HG03064 (cell line): ENCODE results near the gene MEF2A.
"Not testable (repeated sequence)": the region's sequence is repeated elsewhere in the genome, so short reads cannot be mapped to it uniquely, and the experiment has no call there.

Experiments used
- ATAC-seq: cut with Tn5 transposase; IDR thresholded peaks from one replicate; pipeline ENCODE4 v1.9.1; 2021; ENCODE audit warnings: low read depth; ENCODE audit not compliant: unreplicated experiment

Gene MEF2A

DNA sequence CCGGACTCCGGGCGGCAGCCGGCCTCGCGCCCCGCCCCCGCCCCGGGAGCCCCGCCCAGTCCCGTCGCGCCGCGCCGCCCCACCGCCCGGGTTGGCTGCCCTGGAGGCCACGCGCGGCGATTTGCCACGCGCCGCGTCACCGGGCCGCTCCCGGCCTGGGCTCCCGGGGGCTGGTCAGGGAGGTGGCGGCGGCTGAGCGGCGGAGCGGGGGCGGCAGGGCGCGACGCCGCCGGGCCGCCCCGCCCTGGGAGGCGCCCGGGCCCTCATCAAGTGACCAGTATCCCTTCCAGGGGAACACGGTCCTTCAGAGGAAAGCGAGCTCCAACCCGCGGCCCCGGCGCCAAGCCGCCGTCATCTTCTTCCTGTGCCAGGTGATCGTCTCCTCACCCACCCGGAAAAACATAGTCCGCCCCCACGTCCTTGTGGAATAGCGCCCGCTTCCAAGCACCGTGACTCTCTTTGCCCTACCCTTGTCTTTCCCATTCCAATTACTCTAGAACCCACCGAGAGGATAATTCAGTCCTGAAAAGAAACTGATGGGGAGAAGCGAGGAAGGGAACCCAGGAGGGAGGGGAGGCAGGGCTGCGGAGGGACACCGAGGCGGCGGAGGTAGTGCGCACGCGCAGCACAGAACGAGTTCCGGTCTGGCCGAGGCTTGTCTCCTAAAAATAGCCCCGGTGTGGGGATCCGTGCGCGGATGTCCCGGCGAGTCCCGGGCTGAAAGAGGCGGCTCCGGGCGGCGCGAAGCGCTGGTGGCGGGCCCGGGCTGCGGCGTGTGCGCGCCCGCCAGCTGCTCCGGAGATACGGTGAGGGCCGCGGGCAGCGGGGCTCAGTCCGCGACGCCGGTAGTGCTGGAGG is at the start of gene MEF2A:
Gene MEF2A, plus strand, starts transcription at position 686 of the 858 bp plus-strand sequence. CDS start 67,136 bp downstream, outside the sequence.
- ATAC-seq: peak; percentile 48

DNA sequence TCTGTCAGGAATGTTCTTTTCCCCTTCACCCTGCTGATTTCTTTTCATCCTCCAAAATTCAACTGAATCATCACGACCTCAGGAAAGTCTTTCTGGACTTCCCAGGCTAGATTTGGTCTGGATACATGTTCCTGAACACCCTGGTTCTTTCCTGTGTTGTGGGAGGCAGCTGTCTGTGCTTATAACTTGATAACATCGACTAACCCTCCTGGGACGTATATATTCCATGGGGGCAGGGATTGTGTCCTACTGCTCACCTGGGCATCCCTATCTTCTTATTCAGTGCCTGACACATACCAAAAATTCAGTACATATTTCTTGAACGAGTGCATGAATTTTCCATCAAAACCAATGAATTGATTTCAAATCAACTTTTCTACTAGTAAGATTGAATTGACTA is 47.6 kb upstream of the MEF2A start:
- ATAC-seq: no peak

DNA sequence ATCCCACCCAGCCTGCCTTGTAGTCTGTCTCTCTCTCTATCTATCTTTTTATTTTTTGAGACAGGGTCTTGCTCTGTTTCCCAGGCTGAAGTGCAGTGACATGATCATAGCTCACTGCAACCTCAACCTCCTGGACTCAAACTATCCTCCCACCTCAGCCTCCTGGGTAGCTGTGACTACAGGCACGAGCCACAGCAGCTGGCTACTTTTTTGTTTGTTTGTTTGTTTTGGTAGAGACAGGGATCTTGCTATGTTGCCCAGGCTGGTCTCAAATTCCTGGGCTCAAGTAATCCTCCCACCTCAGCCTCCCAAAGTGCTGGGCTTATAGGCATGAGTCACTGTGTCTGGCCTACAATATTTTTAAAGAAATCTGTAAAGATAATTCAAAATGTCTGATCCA is 46.4 kb upstream of the MEF2A start:
- not testable (repeated sequence) for ATAC-seq

DNA sequence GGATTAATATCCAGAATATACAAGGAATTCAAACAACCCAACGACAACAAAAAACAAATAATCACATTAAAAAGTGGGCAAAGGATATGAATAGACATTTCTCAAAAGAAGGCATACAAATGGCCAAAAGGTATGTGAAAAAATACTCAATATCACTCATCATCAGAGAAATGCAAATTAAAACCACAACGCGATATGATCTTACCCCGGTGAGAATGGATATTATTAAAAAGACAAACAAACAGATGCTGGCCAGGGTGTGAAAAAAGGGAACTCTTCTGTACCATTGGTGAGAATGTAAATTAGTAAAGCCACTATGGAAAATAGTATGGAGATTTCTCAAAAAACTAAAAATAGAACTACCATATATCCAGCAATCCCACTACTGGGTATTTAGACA is 43.5 kb upstream of the MEF2A start:
- no peak for ATAC-seq

DNA sequence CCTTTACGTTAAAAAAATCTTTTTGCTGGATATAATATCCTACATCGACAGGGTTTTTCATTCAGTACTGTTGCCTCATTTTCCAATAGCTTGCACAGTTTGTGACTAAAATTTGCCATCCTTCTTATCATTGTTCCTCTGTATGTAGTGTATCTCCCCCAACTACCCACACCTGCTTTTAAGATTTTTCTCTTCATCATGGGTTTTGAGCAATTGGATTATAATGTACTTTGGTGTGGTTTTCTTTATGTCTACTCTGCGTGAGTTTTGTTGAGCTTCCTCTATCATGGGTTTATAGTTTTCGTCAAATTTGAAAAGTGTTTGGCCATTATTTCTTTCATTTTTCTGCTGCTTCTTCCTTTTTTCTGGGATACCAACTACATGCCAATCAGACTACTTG is 39.6 kb upstream of the MEF2A start:
- ATAC-seq: no peak

DNA sequence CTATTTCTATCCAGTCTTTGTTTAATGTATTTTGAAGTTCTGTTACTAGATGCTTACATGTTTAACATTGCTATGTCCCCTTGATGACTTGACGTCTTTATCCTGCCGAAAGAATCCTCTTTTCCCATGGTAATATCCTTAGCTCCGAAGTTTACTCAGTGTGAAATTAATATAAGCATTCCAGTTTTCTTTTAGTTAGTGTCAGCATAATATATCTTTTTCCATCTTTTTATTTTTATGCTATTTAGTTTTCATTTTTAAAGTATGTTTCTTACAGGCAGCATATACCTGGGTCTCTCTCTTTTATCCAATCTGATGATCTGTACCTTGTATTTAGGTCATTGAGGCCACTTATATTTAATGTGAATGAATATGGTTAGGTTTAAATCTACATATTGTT is 39.1 kb upstream of the MEF2A start:
- ATAC-seq: no peak

DNA sequence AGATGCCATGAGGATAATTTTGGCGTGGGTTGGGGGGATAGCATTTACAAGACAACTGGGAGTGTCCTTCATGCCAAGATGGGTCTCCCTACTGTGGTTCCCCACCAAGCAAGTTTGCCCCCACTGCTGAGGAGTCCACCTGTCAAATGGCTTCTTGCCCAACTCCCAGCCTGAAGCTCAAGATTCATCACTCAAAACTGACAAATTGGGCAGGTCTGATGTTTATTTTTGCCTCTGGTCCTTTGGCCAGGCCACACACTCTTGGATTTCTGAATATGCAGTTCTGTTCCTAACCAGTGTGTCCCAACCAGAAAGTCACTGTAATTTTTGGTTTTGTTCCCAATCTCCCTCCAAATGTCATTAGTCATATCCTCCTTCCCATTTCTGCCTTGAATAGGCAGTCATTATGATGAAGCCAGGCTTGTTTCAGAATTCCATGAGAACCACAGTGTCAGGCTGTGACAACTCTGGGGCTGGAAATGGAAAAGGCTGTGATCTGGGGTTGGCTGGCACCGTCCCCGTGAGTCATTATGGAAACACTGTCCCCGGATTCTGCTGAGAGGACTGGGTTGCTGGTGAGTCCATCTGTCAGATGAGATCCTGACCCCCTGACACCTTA is 29.3 kb upstream of the MEF2A start:
- no peak for ATAC-seq

DNA sequence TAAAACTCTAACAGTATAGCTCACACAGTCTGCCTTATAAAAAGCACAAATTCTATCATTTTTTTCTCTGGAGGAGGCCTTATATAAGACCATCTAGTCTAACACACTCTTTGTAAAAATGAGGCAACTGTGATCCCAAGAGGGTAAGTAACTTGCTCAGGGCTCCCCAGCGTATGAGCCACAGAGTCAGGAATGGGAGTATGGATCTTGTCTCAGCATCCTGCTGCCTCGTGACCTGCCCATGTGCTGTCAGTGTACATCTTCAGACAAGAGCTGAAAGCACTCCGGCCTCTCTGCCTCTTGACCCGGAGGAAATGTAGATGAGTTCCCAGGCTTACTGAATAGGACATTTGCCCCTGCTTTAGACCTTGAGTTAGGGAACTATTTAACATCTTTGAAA is 28.4 kb upstream of the MEF2A start:
- no peak for ATAC-seq

DNA sequence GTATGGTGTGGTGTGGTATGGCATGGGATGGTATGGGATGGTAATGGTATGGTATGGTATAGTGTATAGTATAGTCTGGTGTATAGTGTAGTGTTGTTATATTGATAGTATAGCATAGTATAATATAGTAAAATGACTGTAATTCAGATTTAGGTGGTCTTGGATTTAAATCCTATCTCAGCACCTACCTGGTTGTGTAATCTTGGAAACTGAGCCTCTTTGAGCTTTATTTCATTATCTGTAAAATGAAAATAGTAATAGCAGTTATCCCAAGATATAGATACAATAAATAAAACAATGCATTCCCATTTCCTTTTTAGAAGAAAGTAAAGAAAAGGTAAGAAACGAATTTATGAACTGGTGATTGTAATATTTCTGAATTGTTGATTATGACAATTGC is 27.5 kb upstream of the MEF2A start:
- no peak for ATAC-seq

DNA sequence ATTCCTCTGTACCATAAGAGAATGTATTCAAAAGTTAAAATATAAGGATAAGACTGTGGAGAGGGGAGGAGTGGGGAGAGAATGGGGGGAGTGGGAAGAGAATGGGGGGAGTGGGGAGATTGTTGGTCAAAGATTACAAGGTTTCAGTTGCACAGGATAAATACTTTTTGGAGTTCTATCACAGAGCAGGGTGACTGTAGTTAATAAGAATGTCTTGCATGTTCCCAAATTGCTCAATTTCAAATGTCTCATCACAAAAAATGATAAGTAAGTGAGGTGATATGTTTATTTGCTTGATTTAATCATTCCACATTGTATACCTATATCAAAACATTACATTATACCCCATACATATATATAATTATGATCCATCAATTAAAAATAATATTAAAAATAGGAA is 23.0 kb upstream of the MEF2A start:
- ATAC-seq: no peak

DNA sequence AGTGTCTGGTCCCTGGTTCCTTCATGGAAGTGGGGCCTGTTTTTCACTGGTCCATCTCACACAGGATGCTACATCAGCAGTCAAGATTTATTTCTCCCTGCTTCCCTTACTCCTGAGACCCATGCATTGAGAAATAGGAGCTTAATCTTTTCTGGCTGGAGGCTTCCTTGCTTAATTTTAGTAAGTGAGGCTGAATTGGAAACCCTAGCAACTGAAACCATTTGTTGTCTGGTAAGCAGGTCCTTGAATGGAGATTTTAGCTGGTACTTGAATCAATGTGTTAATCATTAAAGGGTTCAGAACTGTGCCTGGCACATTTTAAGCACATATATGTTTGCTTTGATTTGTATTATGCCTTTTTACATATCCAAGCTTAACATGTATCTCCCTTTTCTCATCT is 20.2 kb upstream of the MEF2A start:
- no peak for ATAC-seq

DNA sequence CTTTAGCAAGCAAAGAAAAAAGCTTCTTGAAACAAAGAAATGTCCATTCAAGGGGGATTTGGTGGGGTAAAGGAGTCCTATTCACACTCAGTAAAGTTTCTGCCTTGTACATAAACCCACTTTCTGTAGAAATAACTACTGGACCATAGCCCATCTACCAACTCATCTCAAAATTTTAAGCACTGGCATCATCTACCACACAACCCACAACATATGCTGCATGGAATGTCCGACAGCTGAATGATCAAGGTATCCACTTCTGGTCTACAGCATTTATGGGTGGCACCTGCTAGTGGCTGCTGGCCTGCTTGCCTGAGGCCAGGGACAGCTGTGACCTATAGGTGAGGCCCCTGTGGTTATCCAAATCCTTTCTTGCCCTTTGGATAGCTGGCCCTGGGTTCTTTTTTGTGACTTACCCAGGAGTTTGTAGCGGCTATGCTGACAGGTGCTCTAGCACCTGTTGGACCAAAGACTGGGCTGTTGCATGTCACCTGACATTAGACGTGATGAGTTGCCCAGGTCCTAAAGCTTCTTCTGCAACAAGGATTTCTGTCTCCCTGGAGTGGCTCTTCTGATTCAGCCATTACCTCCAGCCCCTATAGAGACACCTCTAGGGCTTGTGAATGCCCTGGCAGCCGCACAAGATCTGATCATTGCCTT is 19.2 kb upstream of the MEF2A start:
- ATAC-seq: no peak

DNA sequence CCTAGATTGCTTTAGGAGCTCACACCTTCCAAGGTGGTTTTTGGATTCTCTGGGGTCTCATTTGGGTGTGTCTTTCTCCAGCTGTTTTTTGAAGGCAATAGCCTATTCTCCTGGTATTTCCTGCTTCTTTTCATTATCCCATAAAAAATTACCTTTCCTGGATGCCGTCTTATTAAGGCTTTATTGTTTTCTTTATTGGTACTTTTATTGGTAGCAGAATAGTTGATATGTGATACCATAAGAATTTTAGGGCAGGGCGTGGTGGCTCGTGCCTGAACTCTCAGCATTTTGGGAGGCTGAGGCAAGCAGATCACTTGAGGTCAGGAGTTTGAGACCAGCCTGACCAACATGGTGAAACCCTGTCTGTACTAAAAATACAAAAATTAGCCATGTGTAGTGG is 18.3 kb upstream of the MEF2A start:
- no peak for ATAC-seq

DNA sequence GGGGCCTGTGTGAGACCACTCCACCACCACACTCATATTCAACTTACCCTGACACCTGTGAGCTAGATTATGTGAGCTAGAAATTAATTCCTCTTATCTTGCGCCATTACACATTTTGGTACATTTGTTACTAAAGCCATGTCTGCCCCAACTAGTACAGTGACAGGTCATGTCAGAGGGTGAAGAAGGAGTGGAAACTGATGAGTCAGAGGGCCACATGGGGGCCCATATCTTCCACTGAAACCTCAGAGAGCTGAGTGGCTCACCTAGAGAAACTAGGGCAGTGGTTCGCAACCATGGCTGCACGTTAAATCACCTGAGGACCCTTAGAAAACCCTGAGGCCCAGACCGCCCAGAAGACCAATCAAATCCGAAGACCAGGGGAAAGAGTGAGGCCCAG is 15.7 kb upstream of the MEF2A start:
- no peak for ATAC-seq

DNA sequence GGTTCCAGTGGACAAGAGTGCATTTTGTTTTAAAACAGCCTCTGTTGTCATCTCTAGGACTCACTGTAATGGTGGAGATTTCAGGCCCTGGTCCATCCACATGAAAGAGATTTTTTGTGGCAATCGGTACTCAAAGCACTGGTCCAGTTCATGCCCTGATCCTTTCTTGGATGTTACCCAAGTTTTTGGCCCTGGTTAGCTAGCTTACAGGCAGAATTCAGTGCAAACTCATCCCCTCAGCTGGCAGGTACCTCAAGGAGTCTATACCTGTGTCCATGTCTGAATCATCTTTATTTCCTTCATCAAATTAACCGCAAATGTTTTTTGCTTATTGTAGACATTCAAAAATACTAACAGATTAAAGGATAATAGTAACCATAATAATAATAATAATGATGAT is 13.7 kb upstream of the MEF2A start:
- no peak for ATAC-seq

DNA sequence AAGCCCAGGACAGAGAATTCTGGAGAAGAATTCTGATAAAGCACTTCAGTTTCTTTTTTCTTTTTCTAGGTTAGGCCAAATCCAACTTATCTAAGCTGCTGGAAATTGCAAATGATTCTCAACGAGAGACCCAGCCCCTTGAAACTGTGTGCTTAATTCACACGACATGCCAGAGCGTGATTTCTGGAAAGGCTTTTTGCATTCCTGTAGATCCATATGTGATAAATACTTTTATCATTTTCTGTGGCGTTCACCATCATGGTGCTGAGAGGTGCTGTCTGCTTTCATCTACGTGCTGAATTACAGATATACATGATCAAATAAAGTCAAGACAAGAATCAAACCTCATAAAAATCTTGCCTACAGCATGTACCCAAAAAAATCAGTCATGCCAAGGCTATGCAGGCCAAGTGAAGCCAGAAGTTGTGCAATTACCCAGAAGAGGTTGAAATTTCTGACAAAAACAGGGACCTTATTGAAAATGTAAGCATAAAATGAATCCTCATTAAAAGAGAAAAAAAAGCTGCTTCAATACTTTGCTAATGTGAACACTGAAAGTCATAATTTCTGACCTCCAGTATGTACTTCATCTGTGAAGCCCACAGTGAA is 10.8 kb upstream of the MEF2A start:
- no peak for ATAC-seq

DNA sequence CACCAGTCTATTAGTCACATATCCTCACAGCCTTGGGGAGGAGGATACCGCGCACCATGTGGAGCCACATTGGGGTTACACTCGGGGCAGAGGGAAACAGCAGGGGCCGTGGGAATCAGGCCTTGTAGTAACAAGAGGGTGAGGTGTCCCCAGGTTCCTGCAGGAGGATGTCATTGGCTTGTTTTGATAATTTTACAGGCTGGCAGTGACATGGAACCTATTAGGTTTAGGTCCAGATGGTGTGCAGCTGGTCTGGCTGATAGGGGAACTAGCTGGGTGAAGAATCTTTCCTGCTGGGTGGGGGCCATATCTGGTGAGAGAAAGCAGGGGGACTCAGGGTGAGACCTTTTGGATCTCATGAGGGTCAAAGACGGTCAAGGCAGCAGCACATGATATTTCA is 9.8 kb upstream of the MEF2A start:
- no peak for ATAC-seq

DNA sequence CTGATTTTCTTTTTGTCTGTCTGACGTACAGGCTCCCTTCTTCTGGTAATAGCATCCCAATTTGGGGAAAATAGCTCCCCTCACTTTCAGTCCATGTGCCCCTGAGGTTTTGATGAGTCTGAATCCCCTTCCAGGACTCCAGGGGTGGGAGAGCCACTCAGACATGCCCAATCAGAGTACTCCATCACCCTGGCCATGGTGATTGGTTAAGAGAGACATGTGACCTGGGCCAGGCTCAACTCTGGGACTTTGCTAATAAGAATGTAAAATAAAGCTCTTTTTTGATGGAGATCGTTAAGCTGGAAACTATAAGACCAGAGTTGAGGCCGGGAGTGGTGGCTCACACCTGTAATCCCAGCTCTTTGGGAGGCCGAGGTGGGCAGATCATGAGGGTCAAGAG is 9.2 kb upstream of the MEF2A start:
- no peak for ATAC-seq

DNA sequence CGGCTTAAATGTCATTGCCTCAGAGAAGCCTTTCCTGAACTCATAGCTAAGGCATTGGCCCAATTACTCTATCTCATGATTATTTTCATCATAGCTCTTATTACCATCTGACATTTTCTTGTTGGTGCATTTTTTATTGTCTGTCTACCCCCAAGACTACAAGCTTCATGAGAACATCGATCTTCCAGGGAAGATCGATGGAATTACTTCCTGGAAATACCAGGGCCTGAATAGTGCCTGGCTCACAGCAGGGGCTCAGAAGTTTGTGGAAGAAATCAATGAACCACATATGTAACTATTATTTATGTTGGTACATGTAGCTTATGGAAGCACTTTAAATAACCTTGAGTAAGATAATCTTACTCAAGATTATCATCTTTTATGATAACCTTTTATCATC is 7.7 kb upstream of the MEF2A start:
- no peak for ATAC-seq

DNA sequence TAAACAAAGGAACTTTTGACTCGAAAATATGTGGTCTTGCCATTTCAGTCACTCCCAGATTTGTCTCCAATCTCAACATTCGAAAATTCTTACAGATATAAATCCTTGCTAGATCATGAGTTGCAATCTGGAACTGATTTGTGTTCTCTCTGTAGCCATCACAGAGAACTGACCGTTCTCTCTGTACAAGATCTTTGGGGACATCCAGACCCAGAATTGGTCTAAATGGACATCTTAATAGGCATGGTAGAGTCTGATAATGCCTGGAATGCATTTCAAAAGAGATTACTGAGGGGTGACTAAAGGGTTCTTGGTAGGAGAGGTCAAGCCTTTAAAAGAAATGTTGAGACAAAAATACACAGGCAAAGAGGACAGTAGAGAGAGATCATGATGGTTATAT is 7.2 kb upstream of the MEF2A start:
- ATAC-seq: no peak

DNA sequence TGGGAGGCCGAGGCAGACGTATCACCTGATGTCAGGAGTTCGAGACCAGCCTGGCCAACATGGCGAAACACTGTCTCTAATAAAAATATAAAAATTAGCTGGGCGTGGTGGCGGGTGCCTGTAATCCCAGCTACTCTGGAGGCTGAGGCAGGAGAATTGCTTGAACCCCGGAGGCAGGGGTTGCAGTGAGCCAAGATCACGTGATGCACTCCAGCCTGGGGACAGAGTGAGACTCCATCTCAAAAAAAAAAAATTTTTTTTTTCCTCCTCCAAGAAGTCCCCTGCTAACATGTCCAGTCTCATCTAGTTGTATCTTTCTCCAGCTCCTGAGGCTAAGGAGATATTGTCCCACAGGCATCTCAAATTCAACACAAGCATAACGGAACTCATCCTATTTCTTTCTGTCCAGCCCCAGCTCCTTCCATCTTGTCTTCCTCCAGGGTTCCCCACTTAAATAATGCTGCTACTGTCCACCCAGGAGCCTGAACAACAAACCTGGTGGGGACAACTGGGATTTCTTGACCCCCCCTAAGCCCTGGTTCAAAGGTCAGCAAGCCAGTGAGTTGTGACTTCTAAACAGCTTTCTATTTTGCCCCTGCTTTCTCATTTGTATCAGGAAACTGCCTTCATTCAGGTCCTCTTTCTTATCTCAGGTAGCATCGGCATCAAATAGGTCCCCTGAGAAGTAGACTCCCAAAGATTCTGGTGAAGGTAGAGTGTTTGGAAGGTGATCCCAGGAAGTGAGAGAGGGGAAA is 4.1 kb upstream of the MEF2A start:
- no peak for ATAC-seq
